ENCODE data around the gene CDKN1C.

Gene CDKN1C

DNA sequence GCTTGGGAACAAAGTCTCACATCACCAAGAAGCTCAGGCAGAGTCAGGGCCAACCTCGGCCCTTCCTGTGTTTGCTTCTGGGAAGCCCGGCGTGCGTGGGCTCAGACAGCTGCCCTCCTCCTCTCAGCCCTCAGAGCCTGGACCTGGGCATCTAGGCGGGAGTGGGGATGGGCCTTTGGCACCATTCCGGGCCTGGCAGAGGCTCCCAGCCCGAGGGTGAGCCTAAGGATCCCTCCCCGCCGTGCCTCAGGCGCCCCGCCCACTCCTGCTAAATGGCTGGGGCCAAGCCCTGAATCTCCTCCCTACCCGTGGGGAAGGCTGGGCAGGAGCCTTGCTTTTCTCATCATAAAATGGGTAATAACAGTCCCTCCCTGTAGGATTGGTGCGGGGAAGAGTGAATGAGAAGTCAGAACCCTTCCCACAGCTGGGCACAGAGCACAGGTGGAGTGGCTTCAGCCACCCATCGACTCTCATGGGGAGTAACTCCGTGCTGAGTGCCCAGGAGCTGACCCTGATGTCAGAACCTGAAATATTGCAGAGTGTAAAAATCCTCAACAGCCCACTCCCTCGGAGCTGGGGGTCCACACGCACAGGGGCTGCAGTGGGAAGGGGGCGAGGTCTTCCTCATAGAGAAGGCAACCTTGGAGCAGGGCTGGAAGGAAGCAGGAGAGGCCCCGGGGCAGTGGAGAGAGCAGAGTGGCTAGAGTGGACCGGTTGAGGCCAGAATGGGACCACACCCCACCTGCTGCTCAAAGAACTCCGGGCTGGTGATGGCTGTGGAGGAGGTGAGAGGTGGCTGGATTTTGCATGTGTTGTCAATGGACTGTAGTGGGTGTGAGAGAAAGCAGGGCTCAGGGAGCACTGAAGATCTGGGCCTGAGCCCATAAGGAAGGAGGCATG lies 18.8 kb upstream of the CDKN1C start:
- Histone ChIP-seq H3K27ac (ENCODE audit: low read length) (no peak overlapping the region), H3K4me1 (ENCODE audit: low read length) (peaks cover 6% of the 10 kb centered on the region), H3K4me2 (ENCODE audit: low read depth, low read length) (no peak overlapping the region)

DNA sequence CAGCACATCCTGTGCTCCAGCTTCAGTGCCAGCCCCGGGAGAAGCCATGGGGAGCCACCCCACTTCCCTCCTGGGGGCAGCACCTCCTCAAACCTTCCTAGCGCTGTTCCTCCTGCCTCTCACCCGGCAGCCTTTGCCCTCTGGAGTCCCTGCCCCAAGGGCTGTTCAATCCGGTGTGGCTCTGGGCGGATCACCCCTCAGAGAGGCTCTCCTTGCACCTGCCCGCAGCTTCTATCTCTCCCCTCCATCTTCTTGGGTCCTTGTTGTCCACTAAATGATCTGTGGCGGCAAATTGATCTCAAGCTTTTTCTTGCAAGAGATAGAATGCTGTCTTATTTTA lies 18.1 kb upstream of the CDKN1C start:
- Histone ChIP-seq H3K4me2 (ENCODE audit: low read depth, low read length) (no peak overlapping the region), H3K27ac (ENCODE audit: low read length) (no peak overlapping the region), H3K36me3 (replicated peaks; ENCODE audit: insufficient read depth, low read length) (no peaks in the 10 kb centered on the region), H2AFZ (ENCODE audit: low read length) (no peak overlapping the region), H3K4me3 (ENCODE audit: low read length) (no peak overlapping the region), H3K79me2 (ENCODE audit: low read length) (no peaks in the 10 kb centered on the region), H3K9me3 (replicated peaks; ENCODE audit: insufficient read depth, low read length) (no peaks in the 10 kb centered on the region), H3K9ac (ENCODE audit: low read length) (no peak overlapping the region), H3K9me2 (replicated peaks; ENCODE audit: insufficient read depth, low read length) (no peaks in the 10 kb centered on the region), H4K20me1 (ENCODE audit: insufficient read depth, low read length) (no peaks in the 10 kb centered on the region), H3K4me1 (ENCODE audit: low read length) (peaks cover 13% of the 10 kb centered on the region), H3K27me3 (replicated peaks; ENCODE audit: insufficient read depth, low read length) (no peaks in the 10 kb centered on the region), H3F3A (ENCODE audit: insufficient read depth, low read length) (0 out of 2 replicates have a peak, but pooled peaks cover 2% of the 10 kb centered on the region)
- no peak for DNase-seq
- TF ChIP-seq EZH2phosphoT487 (IDR thresholded peaks at IDR 0.05; ENCODE audit: low read length), result no peak
- TF ChIP-seq EZH2 (optimal IDR thresholded peaks at IDR 0.05; ENCODE audit: low read depth, low read length), result no peak
- TF ChIP-seq, protein P1, sequence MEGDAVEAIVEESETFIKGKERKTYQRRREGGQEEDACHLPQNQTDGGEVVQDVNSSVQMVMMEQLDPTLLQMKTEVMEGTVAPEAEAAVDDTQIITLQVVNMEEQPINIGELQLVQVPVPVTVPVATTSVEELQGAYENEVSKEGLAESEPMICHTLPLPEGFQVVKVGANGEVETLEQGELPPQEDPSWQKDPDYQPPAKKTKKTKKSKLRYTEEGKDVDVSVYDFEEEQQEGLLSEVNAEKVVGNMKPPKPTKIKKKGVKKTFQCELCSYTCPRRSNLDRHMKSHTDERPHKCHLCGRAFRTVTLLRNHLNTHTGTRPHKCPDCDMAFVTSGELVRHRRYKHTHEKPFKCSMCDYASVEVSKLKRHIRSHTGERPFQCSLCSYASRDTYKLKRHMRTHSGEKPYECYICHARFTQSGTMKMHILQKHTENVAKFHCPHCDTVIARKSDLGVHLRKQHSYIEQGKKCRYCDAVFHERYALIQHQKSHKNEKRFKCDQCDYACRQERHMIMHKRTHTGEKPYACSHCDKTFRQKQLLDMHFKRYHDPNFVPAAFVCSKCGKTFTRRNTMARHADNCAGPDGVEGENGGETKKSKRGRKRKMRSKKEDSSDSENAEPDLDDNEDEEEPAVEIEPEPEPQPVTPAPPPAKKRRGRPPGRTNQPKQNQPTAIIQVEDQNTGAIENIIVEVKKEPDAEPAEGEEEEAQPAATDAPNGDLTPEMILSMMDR (IDR thresholded peaks at IDR 0.05; ENCODE audit: low read length), result no peak

More for the DNA sequence above, 18.8 kb upstream of the CDKN1C start:
- Histone ChIP-seq H3K9me3 (replicated peaks; ENCODE audit: insufficient read depth, low read length) (no peaks in the 10 kb centered on the region), H2AFZ (ENCODE audit: low read length) (no peak overlapping the region), H3K4me3 (ENCODE audit: low read length) (no peak overlapping the region), H3K9me2 (replicated peaks; ENCODE audit: insufficient read depth, low read length) (no peaks in the 10 kb centered on the region), H3F3A (ENCODE audit: insufficient read depth, low read length) (0 out of 2 replicates have a peak, but pooled peaks cover 2% of the 10 kb centered on the region), H3K79me2 (ENCODE audit: low read length) (no peaks in the 10 kb centered on the region), H3K36me3 (replicated peaks; ENCODE audit: insufficient read depth, low read length) (no peaks in the 10 kb centered on the region), H4K20me1 (ENCODE audit: insufficient read depth, low read length) (no peaks in the 10 kb centered on the region), H3K27me3 (replicated peaks; ENCODE audit: insufficient read depth, low read length) (no peaks in the 10 kb centered on the region), H3K9ac (ENCODE audit: low read length) (no peak overlapping the region)
- no peak for DNase-seq
- TF ChIP-seq, protein P1 (IDR thresholded peaks at IDR 0.05; ENCODE audit: low read length), result no peak
- no peak for TF ChIP-seq EZH2 (optimal IDR thresholded peaks at IDR 0.05; ENCODE audit: low read depth, low read length)

DNA sequence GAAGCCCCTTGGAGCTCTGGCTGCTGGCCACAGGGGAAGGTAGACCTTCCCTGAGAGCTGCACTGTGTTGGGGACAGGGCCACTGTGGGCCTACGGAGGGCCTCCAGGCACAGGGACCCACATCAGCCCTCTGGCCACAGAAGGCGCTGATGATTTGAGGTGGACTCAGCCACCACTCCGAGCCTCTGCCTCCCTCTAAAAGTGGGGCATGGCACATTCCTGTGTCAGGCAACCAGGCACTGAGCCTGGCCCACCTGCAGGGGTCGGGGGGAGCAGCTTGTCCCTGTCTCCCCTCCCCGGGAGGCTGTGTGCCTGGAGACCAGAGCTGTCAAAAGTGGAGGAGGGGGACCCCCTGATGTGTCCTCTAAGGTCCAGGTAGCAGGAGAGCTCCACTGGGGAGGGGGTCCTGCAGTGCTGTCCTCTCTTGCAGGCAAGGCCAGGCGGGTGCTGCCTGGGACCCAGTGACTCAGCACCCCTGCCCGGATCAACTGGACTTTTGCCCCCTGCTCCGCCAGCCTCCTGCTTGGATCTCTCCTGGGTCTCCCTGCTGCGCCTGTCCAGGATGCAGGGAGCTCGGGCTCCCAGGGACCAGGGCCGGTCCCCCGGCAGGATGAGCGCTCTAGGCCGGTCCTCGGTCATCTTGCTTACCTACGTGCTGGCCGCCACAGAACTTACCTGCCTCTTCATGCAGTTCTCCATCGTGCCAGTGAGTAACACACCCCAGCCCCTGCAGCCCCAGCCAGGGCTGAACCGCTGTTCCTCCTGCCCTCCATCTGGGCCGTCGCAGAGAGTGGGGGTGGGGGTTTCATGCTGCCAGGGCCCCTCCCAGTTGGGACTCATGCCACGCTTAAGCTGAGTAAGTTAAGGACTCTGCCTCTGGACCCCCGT lies 17.5 kb upstream of the CDKN1C start:
- Histone ChIP-seq H3K9me2 (replicated peaks; ENCODE audit: insufficient read depth, low read length) (no peaks in the 10 kb centered on the region), H3K4me3 (ENCODE audit: low read length) (peak overlapping the region; percentile 92), H3K4me1 (ENCODE audit: low read length) (peaks cover 19% of the 10 kb centered on the region), H3K36me3 (replicated peaks; ENCODE audit: insufficient read depth, low read length) (no peaks in the 10 kb centered on the region), H3K9me3 (replicated peaks; ENCODE audit: insufficient read depth, low read length) (no peaks in the 10 kb centered on the region), H2AFZ (ENCODE audit: low read length) (peak overlapping the region; percentile 93; the same call in 1 of the 2 replicates), H3F3A (ENCODE audit: insufficient read depth, low read length) (0 out of 2 replicates have a peak, but pooled peaks cover 2% of the 10 kb centered on the region), H3K79me2 (ENCODE audit: low read length) (no peaks in the 10 kb centered on the region), H4K20me1 (ENCODE audit: insufficient read depth, low read length) (no peaks in the 10 kb centered on the region), H3K4me2 (ENCODE audit: low read depth, low read length) (peak overlapping the region; percentile 91), H3K27ac (ENCODE audit: low read length) (no peak overlapping the region), H3K27me3 (replicated peaks; ENCODE audit: insufficient read depth, low read length) (no peaks in the 10 kb centered on the region), H3K9ac (ENCODE audit: low read length) (peak overlapping the region; percentile 91)
- DNase-seq, result no peak
- no peak for TF ChIP-seq EZH2 (optimal IDR thresholded peaks at IDR 0.05; ENCODE audit: low read depth, low read length)
- TF ChIP-seq, protein P1 (IDR thresholded peaks at IDR 0.05; ENCODE audit: low read length), result no peak

Data from MM.1S (cell line).